HEK293T (cell line): ENCODE measurements around the gene LCLAT1.

Experiments
- ARNT ChIP-seq: fragments of 450-650 bp; IDR thresholded peaks from 2 replicates; pipeline ENCODE4 v1.6.1; 2017; ENCODE audit warnings: mild to moderate bottlenecking
- FOXK2 ChIP-seq: fragments of 450-650 bp; IDR thresholded peaks from 2 replicates; pipeline ENCODE4 v1.6.1; 2016; ENCODE audit warnings: mild to moderate bottlenecking
- FOXM1 ChIP-seq: fragments of 450-650 bp; IDR thresholded peaks from 2 replicates; pipeline ENCODE4 v1.6.1; 2017; ENCODE audit warnings: mild to moderate bottlenecking, borderline replicate concordance
- LEF1 ChIP-seq: fragments of 450-650 bp; IDR thresholded peaks from 2 replicates; pipeline ENCODE4 v1.6.1; 2017; ENCODE audit warnings: mild to moderate bottlenecking, borderline replicate concordance
- PKNOX1 ChIP-seq: fragments of 450-650 bp; IDR thresholded peaks from 2 replicates; pipeline ENCODE4 v1.6.1; 2016
- SP1 ChIP-seq: fragments of 450-650 bp; IDR thresholded peaks from 2 replicates; pipeline ENCODE4 v1.6.1; 2017
- TARDBP ChIP-seq: fragments of 450-650 bp; IDR thresholded peaks from 2 replicates; pipeline ENCODE4 v1.6.1; 2016

GRCh38 chr2:30530346-30530745 is 83.3 kb downstream of the LCLAT1 start:
- no peak for TF ChIP-seq FOXK2
- TF ChIP-seq LEF1 = no peak
- no peak for TF ChIP-seq TARDBP
- TF ChIP-seq FOXM1 = no peak
- no peak for TF ChIP-seq PKNOX1
- TF ChIP-seq ARNT = no peak
- TF ChIP-seq SP1 = no peak
